ENCODE measurements around the gene DNAH11. TPM values are rescaled to one million over a fixed set of nuclear protein-coding genes. Genes with fewer than 3 reads are reported as not detected.

Gene DNAH11
- total and polyA plus RNA-seq, 4 donors = 0.05 to 0.50 (median 0.11) TPM

DNA sequence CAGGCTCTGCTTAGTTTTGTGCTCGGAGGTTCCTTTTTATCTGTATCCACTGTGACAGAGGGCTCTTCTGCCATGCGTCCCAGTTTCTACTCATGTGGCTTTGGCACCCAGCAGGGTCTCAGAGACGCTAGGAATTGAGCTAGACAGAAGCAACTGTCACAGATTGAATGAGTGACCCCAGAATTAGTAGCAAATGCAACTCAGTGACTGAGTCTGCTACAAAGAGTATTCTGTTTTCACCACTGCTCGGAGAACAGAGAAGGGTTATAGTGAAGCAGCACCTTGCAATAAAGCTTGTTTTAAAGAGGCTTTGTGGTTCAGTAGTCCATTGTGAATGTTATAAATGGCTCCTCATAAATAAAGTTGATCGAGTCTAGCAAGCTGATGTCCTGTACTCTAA, 113.2 kb downstream of the DNAH11 start:
- Histone ChIP-seq H3K9ac (ENCODE audit: low read depth in 1 of 2, low read length in 2 of 2) (no peak overlapping the region), H3K9me3 (ENCODE audit: control insufficient read depth in 4 of 4, low read length in 3 of 4) (no peaks in the 10 kb centered on the region), H3K4me1 (ENCODE audit: control insufficient read depth in 4 of 4, insufficient read depth in 4 of 4, low read length in 3 of 4) (peaks cover 0 to 4% (median 0%) of the 10 kb centered on the region in 4 donors), H3K27ac (ENCODE audit: low read depth in 1 of 2, low read length in 2 of 2) (no peak overlapping the region), H3K36me3 (ENCODE audit: control insufficient read depth in 4 of 4, insufficient read depth in 3 of 4, low read depth in 1 of 4, low read length in 3 of 4) (no peaks in the 10 kb centered on the region), H3K27me3 (ENCODE audit: control insufficient read depth in 4 of 4, insufficient read depth in 4 of 4, low read length in 3 of 4) (no peaks in the 10 kb centered on the region), H3K4me3 (ENCODE audit: low read depth in 1 of 3, low read length in 3 of 3) (no peak overlapping the region)
- TF ChIP-seq RAD21 (IDR thresholded peaks at IDR 0.05) (no peak), HNF4G (IDR thresholded peaks at IDR 0.05) (no peak), TAF1 (conservative IDR thresholded peaks at IDR 0.05) (no peak), RXRA (IDR thresholded peaks at IDR 0.05) (no peak), FOXA1 (IDR thresholded peaks at IDR 0.05) (no peak), JUND (IDR thresholded peaks at IDR 0.05) (no peak), NR2F2 (IDR thresholded peaks at IDR 0.05) (no peak), SP1 (IDR thresholded peaks at IDR 0.05) (no peak), YY1 (IDR thresholded peaks at IDR 0.05) (no peak), FOXA2 (IDR thresholded peaks at IDR 0.05) (no peak), GABPA (IDR thresholded peaks at IDR 0.05 in 1 of 2, conservative IDR thresholded peaks at IDR 0.05 in 1 of 2) (no peak)
- TF ChIP-seq, protein P1, sequence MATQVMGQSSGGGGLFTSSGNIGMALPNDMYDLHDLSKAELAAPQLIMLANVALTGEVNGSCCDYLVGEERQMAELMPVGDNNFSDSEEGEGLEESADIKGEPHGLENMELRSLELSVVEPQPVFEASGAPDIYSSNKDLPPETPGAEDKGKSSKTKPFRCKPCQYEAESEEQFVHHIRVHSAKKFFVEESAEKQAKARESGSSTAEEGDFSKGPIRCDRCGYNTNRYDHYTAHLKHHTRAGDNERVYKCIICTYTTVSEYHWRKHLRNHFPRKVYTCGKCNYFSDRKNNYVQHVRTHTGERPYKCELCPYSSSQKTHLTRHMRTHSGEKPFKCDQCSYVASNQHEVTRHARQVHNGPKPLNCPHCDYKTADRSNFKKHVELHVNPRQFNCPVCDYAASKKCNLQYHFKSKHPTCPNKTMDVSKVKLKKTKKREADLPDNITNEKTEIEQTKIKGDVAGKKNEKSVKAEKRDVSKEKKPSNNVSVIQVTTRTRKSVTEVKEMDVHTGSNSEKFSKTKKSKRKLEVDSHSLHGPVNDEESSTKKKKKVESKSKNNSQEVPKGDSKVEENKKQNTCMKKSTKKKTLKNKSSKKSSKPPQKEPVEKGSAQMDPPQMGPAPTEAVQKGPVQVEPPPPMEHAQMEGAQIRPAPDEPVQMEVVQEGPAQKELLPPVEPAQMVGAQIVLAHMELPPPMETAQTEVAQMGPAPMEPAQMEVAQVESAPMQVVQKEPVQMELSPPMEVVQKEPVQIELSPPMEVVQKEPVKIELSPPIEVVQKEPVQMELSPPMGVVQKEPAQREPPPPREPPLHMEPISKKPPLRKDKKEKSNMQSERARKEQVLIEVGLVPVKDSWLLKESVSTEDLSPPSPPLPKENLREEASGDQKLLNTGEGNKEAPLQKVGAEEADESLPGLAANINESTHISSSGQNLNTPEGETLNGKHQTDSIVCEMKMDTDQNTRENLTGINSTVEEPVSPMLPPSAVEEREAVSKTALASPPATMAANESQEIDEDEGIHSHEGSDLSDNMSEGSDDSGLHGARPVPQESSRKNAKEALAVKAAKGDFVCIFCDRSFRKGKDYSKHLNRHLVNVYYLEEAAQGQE (IDR thresholded peaks at IDR 0.05) = no peak
- TF ChIP-seq, protein P2, sequence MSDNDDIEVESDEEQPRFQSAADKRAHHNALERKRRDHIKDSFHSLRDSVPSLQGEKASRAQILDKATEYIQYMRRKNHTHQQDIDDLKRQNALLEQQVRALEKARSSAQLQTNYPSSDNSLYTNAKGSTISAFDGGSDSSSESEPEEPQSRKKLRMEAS (IDR thresholded peaks at IDR 0.05) = no peak
- DNase-seq (ENCODE audit: low spot score) = no peak
- WGBS = 84% methylated on average over 5 of the region's 5 CpGs

DNA sequence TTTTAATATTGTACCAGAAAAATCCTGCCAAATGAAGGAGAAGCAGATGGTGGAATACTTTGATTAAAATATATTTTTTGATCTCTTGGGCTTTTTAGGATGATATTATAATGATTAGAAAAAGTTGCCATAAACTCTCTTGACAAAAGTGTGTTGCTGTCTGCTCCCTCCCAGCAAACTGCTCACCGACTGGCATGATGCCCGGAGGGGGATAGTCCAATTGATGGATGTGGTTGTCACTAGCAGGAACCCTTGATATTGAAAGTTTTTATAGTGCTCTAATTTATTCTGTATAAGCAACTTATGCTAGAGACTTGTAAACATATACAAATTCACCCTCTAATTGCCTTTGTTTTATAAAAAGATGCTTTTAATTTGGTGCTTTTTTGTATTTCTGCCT, 114.0 kb downstream of the DNAH11 start:
- TF ChIP-seq, protein P3, sequence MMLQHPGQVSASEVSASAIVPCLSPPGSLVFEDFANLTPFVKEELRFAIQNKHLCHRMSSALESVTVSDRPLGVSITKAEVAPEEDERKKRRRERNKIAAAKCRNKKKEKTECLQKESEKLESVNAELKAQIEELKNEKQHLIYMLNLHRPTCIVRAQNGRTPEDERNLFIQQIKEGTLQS (IDR thresholded peaks at IDR 0.05) = no peak
- TF ChIP-seq EGR1 (IDR thresholded peaks at IDR 0.05; ENCODE audit: low read depth in 2 of 2) (no peak), FOXA1 (IDR thresholded peaks at IDR 0.05) (no peak), SP1 (IDR thresholded peaks at IDR 0.05) (no peak), HNF4G (IDR thresholded peaks at IDR 0.05) (no peak), RXRA (IDR thresholded peaks at IDR 0.05) (no peak), FOXA2 (IDR thresholded peaks at IDR 0.05) (no peak), NR2F2 (IDR thresholded peaks at IDR 0.05) (no peak), TAF1 (conservative IDR thresholded peaks at IDR 0.05) (no peak), RAD21 (IDR thresholded peaks at IDR 0.05) (no peak), GABPA (IDR thresholded peaks at IDR 0.05 in 1 of 2, conservative IDR thresholded peaks at IDR 0.05 in 1 of 2) (no peak), HNF4A (conservative IDR thresholded peaks at IDR 0.05) (no peak), JUND (IDR thresholded peaks at IDR 0.05) (no peak), YY1 (IDR thresholded peaks at IDR 0.05) (no peak)
- TF ChIP-seq, protein P2 (IDR thresholded peaks at IDR 0.05) = no peak
- TF ChIP-seq, protein P4, sequence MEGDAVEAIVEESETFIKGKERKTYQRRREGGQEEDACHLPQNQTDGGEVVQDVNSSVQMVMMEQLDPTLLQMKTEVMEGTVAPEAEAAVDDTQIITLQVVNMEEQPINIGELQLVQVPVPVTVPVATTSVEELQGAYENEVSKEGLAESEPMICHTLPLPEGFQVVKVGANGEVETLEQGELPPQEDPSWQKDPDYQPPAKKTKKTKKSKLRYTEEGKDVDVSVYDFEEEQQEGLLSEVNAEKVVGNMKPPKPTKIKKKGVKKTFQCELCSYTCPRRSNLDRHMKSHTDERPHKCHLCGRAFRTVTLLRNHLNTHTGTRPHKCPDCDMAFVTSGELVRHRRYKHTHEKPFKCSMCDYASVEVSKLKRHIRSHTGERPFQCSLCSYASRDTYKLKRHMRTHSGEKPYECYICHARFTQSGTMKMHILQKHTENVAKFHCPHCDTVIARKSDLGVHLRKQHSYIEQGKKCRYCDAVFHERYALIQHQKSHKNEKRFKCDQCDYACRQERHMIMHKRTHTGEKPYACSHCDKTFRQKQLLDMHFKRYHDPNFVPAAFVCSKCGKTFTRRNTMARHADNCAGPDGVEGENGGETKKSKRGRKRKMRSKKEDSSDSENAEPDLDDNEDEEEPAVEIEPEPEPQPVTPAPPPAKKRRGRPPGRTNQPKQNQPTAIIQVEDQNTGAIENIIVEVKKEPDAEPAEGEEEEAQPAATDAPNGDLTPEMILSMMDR (IDR thresholded peaks at IDR 0.05; ENCODE audit: low read depth, low read length, missing input control) = no peak
- TF ChIP-seq, protein P1 (IDR thresholded peaks at IDR 0.05) = no peak
- TF ChIP-seq, protein P5, sequence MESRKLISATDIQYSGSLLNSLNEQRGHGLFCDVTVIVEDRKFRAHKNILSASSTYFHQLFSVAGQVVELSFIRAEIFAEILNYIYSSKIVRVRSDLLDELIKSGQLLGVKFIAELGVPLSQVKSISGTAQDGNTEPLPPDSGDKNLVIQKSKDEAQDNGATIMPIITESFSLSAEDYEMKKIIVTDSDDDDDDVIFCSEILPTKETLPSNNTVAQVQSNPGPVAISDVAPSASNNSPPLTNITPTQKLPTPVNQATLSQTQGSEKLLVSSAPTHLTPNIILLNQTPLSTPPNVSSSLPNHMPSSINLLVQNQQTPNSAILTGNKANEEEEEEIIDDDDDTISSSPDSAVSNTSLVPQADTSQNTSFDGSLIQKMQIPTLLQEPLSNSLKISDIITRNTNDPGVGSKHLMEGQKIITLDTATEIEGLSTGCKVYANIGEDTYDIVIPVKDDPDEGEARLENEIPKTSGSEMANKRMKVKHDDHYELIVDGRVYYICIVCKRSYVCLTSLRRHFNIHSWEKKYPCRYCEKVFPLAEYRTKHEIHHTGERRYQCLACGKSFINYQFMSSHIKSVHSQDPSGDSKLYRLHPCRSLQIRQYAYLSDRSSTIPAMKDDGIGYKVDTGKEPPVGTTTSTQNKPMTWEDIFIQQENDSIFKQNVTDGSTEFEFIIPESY (IDR thresholded peaks at IDR 0.05) = no peak
- peaks cover 0 to 4% (median 0%) of the 10 kb centered on the region in 4 donors for H3K4me1 ChIP-seq (ENCODE audit: control insufficient read depth in 4 of 4, insufficient read depth in 4 of 4, low read length in 3 of 4)
- H3K27me3 ChIP-seq (ENCODE audit: control insufficient read depth in 4 of 4, insufficient read depth in 4 of 4, low read length in 3 of 4) = no peaks in the 10 kb centered on the region
- H3K9me3 ChIP-seq (ENCODE audit: control insufficient read depth in 4 of 4, low read length in 3 of 4) = peaks cover 0 to 2% (median 0%) of the 10 kb centered on the region in 4 donors
- H3K27ac ChIP-seq (ENCODE audit: low read depth in 1 of 2, low read length in 2 of 2) = no peak overlapping the region
- WGBS = 82% methylated on average over 2 of the region's 2 CpGs
- no peak overlapping the region for H3K4me3 ChIP-seq (ENCODE audit: low read depth in 1 of 3, low read length in 3 of 3)
- no peak overlapping the region for H3K9ac ChIP-seq (ENCODE audit: low read depth in 1 of 2, low read length in 2 of 2)
- no peaks in the 10 kb centered on the region for H3K36me3 ChIP-seq (ENCODE audit: control insufficient read depth in 4 of 4, insufficient read depth in 3 of 4, low read depth in 1 of 4, low read length in 3 of 4)
- no peak for DNase-seq (ENCODE audit: low spot score)

All from liver (tissue), 9 donors.